HepG2 (cell line): ENCODE data around the gene SERTAD3. TPM values are rescaled to one million over a fixed set of nuclear protein-coding genes. Genes with fewer than 3 reads are reported as not detected.

Experiments used
- BCL6 ChIP-seq: IDR thresholded peaks from 2 replicates; pipeline ENCODE4 v1.6.1; 2016; ENCODE audit warnings: missing genetic modification reagents, missing compliant biosample characterization
- BORCS8-MEF2B ChIP-seq: sonication (generic); formaldehyde crosslinking; IDR thresholded peaks from 2 replicates; pipeline ENCODE4 v1.8.0; 2022; ENCODE audit warnings: mild to moderate bottlenecking, missing genetic modification reagents
- CBX5 ChIP-seq: sonication (generic); formaldehyde crosslinking; IDR thresholded peaks from 2 replicates; pipeline ENCODE4 v1.4.0; 2020; ENCODE audit warnings: missing genetic modification reagents, borderline replicate concordance
- EED ChIP-seq: sonication (generic); formaldehyde crosslinking; IDR thresholded peaks from 2 replicates; pipeline ENCODE4 v1.5.0; 2020; ENCODE audit warnings: mild to moderate bottlenecking, missing genetic modification reagents
- HNRNPUL1 ChIP-seq: fragments of 200-400 bp; formaldehyde crosslinking; IDR thresholded peaks from 2 replicates; pipeline ENCODE4 v1.6.1; 2017; ENCODE audit warnings: low read depth, mild to moderate bottlenecking, low read length, moderate library complexity
- HOXA5 ChIP-seq: sonication (generic); formaldehyde crosslinking; IDR thresholded peaks from 2 replicates; pipeline ENCODE4 v1.4.0; 2020; ENCODE audit warnings: missing genetic modification reagents
- MBD4 ChIP-seq: IDR thresholded peaks from 2 replicates; pipeline ENCODE4 v1.6.1; 2012; ENCODE audit warnings: low read length, inconsistent platforms, borderline replicate concordance
- NPAS2 ChIP-seq: sonication (generic); formaldehyde crosslinking; IDR thresholded peaks from 2 replicates; pipeline ENCODE4 v1.8.0; 2022; ENCODE audit warnings: mild to moderate bottlenecking, missing genetic modification reagents, borderline replicate concordance
- POLR2AphosphoS5 ChIP-seq: IDR thresholded peaks from 2 replicates; pipeline ENCODE4 v1.6.1; 2012; ENCODE audit warnings: low read depth, low read length
- RBFOX2 ChIP-seq: fragments of 200-400 bp; formaldehyde crosslinking; IDR thresholded peaks from 2 replicates; pipeline ENCODE4 v1.6.1; 2017; ENCODE audit warnings: low read depth, mild to moderate bottlenecking, low read length
- SAP130 ChIP-seq: IDR thresholded peaks from 2 replicates; pipeline ENCODE4 v1.6.1; 2016; ENCODE audit warnings: low read depth
- SMARCC2 ChIP-seq: fragments of 450-650 bp; IDR thresholded peaks from 2 replicates; pipeline ENCODE4 v1.6.1; 2017; ENCODE audit warnings: antibody characterized with exemption, mild to moderate bottlenecking
- TBX2 ChIP-seq: sonication (generic); formaldehyde crosslinking; IDR thresholded peaks from 2 replicates; pipeline ENCODE4 v1.5.0; 2020; ENCODE audit warnings: missing genetic modification reagents, mild to moderate bottlenecking, borderline replicate concordance
- TEAD2 ChIP-seq: sonication (generic); formaldehyde crosslinking; IDR thresholded peaks from 2 replicates; pipeline ENCODE4 v1.9.0; 2021; ENCODE audit warnings: missing genetic modification reagents
- XRCC5 ChIP-seq: fragments of 200-400 bp; formaldehyde crosslinking; optimal IDR thresholded peaks from 2 replicates; pipeline ENCODE3; 2017; ENCODE audit warnings: mild to moderate bottlenecking, low read length
- ZBTB14 ChIP-seq: sonication (generic); formaldehyde crosslinking; IDR thresholded peaks from 2 replicates; pipeline ENCODE4 v1.4.0; 2020; ENCODE audit warnings: missing genetic modification reagents
- ZKSCAN1 ChIP-seq: fragments of 150-350 bp; IDR thresholded peaks from 2 replicates; pipeline ENCODE4 v1.6.1; 2014; ENCODE audit warnings: low read length
- polyA plus RNA-seq, 8 experiments: library from polyadenylated mRNA; depleted of rRNA in 3 of 8; stranded (reverse) in 7 of 8; unstranded in 1 of 8; fragments of >200 nt; fragmentation: Illumina TruSeq in 4 of 8; extraction: Trizol in 4 of 8; gene quantifications; 2 replicates each; pipeline versions ENCODE4 v1.2.1 to v1.2.3, GENCODE V29; 2011 to 2016; ENCODE audit warnings: low read depth in 4 of 8, missing spikeins in 1 of 8, mixed read lengths in 1 of 8; ENCODE audit not compliant: insufficient read depth in 1 of 8
- total RNA-seq, 5 experiments: library from RNA; depleted of rRNA; stranded (reverse); fragments of >200 nt; fragmentation: Illumina TruSeq; extraction: Trizol; gene quantifications; 2 replicates each; pipeline ENCODE4 v1.2.3, GENCODE V29; 2016; ENCODE audit warnings: low read depth in 1 of 5
- TF ChIP-seq, protein P1 (sequence below): sonication (generic); formaldehyde crosslinking; IDR thresholded peaks from 2 replicates; pipeline ENCODE4 v1.8.0; 2022; ENCODE audit warnings: mild to moderate bottlenecking, missing genetic modification reagents, moderate library complexity
- TF ChIP-seq, protein P2 (sequence below): sonication (generic); formaldehyde crosslinking; IDR thresholded peaks from 2 replicates; pipeline ENCODE4 v1.5.1; 2020; ENCODE audit warnings: mild to moderate bottlenecking, missing genetic modification reagents, borderline replicate concordance
- TF ChIP-seq, protein P3 (sequence below): sonication (generic); formaldehyde crosslinking; IDR thresholded peaks from 2 replicates; pipeline ENCODE4 v1.4.0; 2020; ENCODE audit warnings: low read depth, mild to moderate bottlenecking, missing genetic modification reagents

Gene SERTAD3
- total and polyA plus RNA-seq, 2 of the 13 experiments (the other 11 are each of a cell fraction or from before 2014, with no cell fraction given) = 9.6 to 16.9 TPM

- TF ChIP-seq, protein P1, sequence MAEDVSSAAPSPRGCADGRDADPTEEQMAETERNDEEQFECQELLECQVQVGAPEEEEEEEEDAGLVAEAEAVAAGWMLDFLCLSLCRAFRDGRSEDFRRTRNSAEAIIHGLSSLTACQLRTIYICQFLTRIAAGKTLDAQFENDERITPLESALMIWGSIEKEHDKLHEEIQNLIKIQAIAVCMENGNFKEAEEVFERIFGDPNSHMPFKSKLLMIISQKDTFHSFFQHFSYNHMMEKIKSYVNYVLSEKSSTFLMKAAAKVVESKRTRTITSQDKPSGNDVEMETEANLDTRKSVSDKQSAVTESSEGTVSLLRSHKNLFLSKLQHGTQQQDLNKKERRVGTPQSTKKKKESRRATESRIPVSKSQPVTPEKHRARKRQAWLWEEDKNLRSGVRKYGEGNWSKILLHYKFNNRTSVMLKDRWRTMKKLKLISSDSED (CRISPR knock-in tag) = no peak
- TF ChIP-seq HOXA5 (no peak; the same call in 1 of the 2 replicates), BCL6 (CRISPR knock-in tag) (no peak; the same call in 1 of the 2 replicates), ZKSCAN1 (no peak), SAP130 (CRISPR knock-in tag) (peak; percentile 44), CBX5 (CRISPR knock-in tag) (no peak), TBX2 (CRISPR knock-in tag) (peak; percentile 77), POLR2AphosphoS5 (peak; percentile 97), EED (CRISPR knock-in tag) (0 out of 2 replicates have a peak, but pooled peaks have one; percentile 79), TEAD2 (no peak), BORCS8-MEF2B (CRISPR knock-in tag) (no peak), SMARCC2 (no peak), NPAS2 (CRISPR knock-in tag) (no peak), RBFOX2 (peak; percentile 89), XRCC5 (no peak), HNRNPUL1 (no peak), ZBTB14 (no peak), MBD4 (no peak)
- TF ChIP-seq, protein P2, sequence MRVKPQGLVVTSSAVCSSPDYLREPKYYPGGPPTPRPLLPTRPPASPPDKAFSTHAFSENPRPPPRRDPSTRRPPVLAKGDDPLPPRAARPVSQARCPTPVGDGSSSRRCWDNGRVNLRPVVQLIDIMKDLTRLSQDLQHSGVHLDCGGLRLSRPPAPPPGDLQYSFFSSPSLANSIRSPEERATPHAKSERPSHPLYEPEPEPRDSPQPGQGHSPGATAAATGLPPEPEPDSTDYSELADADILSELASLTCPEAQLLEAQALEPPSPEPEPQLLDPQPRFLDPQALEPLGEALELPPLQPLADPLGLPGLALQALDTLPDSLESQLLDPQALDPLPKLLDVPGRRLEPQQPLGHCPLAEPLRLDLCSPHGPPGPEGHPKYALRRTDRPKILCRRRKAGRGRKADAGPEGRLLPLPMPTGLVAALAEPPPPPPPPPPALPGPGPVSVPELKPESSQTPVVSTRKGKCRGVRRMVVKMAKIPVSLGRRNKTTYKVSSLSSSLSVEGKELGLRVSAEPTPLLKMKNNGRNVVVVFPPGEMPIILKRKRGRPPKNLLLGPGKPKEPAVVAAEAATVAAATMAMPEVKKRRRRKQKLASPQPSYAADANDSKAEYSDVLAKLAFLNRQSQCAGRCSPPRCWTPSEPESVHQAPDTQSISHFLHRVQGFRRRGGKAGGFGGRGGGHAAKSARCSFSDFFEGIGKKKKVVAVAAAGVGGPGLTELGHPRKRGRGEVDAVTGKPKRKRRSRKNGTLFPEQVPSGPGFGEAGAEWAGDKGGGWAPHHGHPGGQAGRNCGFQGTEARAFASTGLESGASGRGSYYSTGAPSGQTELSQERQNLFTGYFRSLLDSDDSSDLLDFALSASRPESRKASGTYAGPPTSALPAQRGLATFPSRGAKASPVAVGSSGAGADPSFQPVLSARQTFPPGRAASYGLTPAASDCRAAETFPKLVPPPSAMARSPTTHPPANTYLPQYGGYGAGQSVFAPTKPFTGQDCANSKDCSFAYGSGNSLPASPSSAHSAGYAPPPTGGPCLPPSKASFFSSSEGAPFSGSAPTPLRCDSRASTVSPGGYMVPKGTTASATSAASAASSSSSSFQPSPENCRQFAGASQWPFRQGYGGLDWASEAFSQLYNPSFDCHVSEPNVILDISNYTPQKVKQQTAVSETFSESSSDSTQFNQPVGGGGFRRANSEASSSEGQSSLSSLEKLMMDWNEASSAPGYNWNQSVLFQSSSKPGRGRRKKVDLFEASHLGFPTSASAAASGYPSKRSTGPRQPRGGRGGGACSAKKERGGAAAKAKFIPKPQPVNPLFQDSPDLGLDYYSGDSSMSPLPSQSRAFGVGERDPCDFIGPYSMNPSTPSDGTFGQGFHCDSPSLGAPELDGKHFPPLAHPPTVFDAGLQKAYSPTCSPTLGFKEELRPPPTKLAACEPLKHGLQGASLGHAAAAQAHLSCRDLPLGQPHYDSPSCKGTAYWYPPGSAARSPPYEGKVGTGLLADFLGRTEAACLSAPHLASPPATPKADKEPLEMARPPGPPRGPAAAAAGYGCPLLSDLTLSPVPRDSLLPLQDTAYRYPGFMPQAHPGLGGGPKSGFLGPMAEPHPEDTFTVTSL (CRISPR knock-in tag) = 0 out of 2 replicates have a peak, but pooled peaks have one; percentile 26
- TF ChIP-seq, protein P3, sequence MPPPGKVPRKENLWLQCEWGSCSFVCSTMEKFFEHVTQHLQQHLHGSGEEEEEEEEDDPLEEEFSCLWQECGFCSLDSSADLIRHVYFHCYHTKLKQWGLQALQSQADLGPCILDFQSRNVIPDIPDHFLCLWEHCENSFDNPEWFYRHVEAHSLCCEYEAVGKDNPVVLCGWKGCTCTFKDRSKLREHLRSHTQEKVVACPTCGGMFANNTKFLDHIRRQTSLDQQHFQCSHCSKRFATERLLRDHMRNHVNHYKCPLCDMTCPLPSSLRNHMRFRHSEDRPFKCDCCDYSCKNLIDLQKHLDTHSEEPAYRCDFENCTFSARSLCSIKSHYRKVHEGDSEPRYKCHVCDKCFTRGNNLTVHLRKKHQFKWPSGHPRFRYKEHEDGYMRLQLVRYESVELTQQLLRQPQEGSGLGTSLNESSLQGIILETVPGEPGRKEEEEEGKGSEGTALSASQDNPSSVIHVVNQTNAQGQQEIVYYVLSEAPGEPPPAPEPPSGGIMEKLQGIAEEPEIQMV = no peak
Measured at GRCh38 chr19:40425450-40426287, 18.5 kb downstream of the SERTAD3 start, which contains the start of gene SERTAD1 (continued).
